A549 (cell line): ENCODE results near the gene THOC2. TPM values are rescaled to one million over a fixed set of nuclear protein-coding genes. Genes with fewer than 3 reads are reported as not detected.

Source experiments
- ATAC-seq, 2 experiments: fragments of 200-7000 bp in 1 of 2; fragments of >200 bp in 1 of 2; cut with Nextera tagmentation in 1 of 2; cut with Tn5 transposase in 1 of 2; 3 replicates each; pipeline versions ENCODE4 v1.8.0 to v1.9.1; 2018 to 2020; ENCODE audit warnings: mild to moderate bottlenecking in 1 of 2, moderate library complexity in 1 of 2
- CTCF ChIA-PET: fragments of 300-600 bp; sonication (Branson Sonifier 250); formaldehyde crosslinking; extraction: SDS; loops from one replicate; lab custom pipeline; 2021; ENCODE audit warnings: antibody characterized with exemption, inconsistent platforms; lab: Yijun Ruan, JAX
- POLR2A ChIA-PET: fragments of 350-600 bp; formaldehyde crosslinking; extraction: SDS; loops from one replicate; lab custom pipeline; 2021; ENCODE audit warnings: antibody characterized with exemption, inconsistent platforms; lab: Yijun Ruan, JAX
- DNase-seq, 2 experiments: peaks; one replicate each; pipeline versions ENCODE4 v3.0.0 to v3.0.0-alpha.2; 2011 to 2016; ENCODE audit warnings: low read depth in 1 of 2, low spot score in 1 of 2
- FAIRE-seq: peaks from 2 replicates; lab custom pipeline; 2011; peaks lifted over from hg19 to GRCh38; lab: Jason Lieb, UNC
- H3K27ac ChIP-seq, 2 experiments: fragments of >200 bp; sonication (Bioruptor Twin); formaldehyde crosslinking; 3 replicates each; pipeline ENCODE4 v1.5.1; 2016 to 2017
- H3K4me1 ChIP-seq: fragments of >200 bp; sonication (Bioruptor Twin); formaldehyde crosslinking; 3 replicates; pipeline ENCODE4 v1.6.1; 2016
- H3K4me2 ChIP-seq: fragments of >200 bp; sonication (Bioruptor Twin); formaldehyde crosslinking; 3 replicates; pipeline ENCODE4 v1.6.1; 2016
- H3K4me3 ChIP-seq: fragments of >200 bp; sonication (Bioruptor Twin); formaldehyde crosslinking; 3 replicates; pipeline ENCODE4 v1.5.1; 2016
- H3K9me3 ChIP-seq: fragments of >200 bp; sonication (Bioruptor Twin); formaldehyde crosslinking; 3 replicates; pipeline ENCODE4 v1.6.1; 2016
- CBX2 ChIP-seq: fragments of 200-600 bp; sonication (generic); IDR thresholded peaks from 2 replicates; pipeline ENCODE4 v1.6.1; 2016; ENCODE audit warnings: low read depth, mild to moderate bottlenecking, borderline replicate concordance
- CHD4 ChIP-seq: fragments of 200-600 bp; sonication (generic); IDR thresholded peaks from 2 replicates; pipeline ENCODE4 v1.6.1; 2016; ENCODE audit warnings: antibody characterized with exemption, mild to moderate bottlenecking, borderline replicate concordance
- EHF ChIP-seq: fragments of 250-450 bp; sonication (Bioruptor Pico); IDR thresholded peaks from 2 replicates; pipeline ENCODE4 v1.5.0; 2020; ENCODE audit warnings: mild to moderate bottlenecking
- EHMT2 ChIP-seq: fragments of 200-600 bp; sonication (generic); IDR thresholded peaks from 2 replicates; pipeline ENCODE4 v1.6.1; 2016; ENCODE audit warnings: antibody characterized with exemption, low read depth, mild to moderate bottlenecking, moderate library complexity
- EP300 ChIP-seq, 2 experiments: fragments of >200 bp; sonication (Bioruptor Twin); formaldehyde crosslinking; IDR thresholded peaks; 2 replicates in 1 of 2; 3 replicates in 1 of 2; pipeline ENCODE4 v1.6.1; 2016 to 2017
- FOSB ChIP-seq: fragments of 250-450 bp; sonication (Bioruptor Pico); IDR thresholded peaks from 2 replicates; pipeline ENCODE4 v1.5.0; 2020; ENCODE audit warnings: mild to moderate bottlenecking, moderate library complexity
- FOXS1 ChIP-seq: fragments of 250-450 bp; sonication (Bioruptor Pico); IDR thresholded peaks from 2 replicates; pipeline ENCODE4 v1.5.0; 2020; ENCODE audit warnings: mild to moderate bottlenecking, moderate library complexity
- HOXB5 ChIP-seq: fragments of 250-450 bp; sonication (Bioruptor Pico); IDR thresholded peaks from 2 replicates; pipeline ENCODE4 v1.5.0; 2020; ENCODE audit warnings: mild to moderate bottlenecking, moderate library complexity
- KDM1A ChIP-seq: fragments of 200-600 bp; sonication (generic); IDR thresholded peaks from 2 replicates; pipeline ENCODE4 v1.6.1; 2016; ENCODE audit warnings: low read depth, mild to moderate bottlenecking
- MAZ ChIP-seq: fragments of 150-350 bp; IDR thresholded peaks from 2 replicates; pipeline ENCODE4 v1.6.1; 2014; ENCODE audit warnings: antibody characterized with exemption, low read depth, low read length, borderline replicate concordance
- MYC ChIP-seq: IDR thresholded peaks from 2 replicates; pipeline ENCODE4 v1.6.1; 2012; ENCODE audit warnings: mild to moderate bottlenecking, inconsistent platforms, low read length, improper control_type of control experiment, borderline replicate concordance
- NPAS2 ChIP-seq: fragments of 250-450 bp; sonication (Bioruptor Pico); IDR thresholded peaks from 2 replicates; pipeline ENCODE4 v1.8.0; 2022; ENCODE audit warnings: mild to moderate bottlenecking, moderate library complexity, borderline replicate concordance
- NR3C1 ChIP-seq: fragments of >200 bp; sonication (Bioruptor Twin); formaldehyde crosslinking; IDR thresholded peaks from 3 replicates; pipeline ENCODE4 v1.6.1; 2017
- RAD21 ChIP-seq, 2 experiments: fragments of >200 bp in 1 of 2; sonication (Bioruptor Twin) in 1 of 2; formaldehyde crosslinking in 1 of 2; IDR thresholded peaks in 1 of 2; conservative IDR thresholded peaks in 1 of 2; 2 replicates in 1 of 2; 3 replicates in 1 of 2; pipeline ENCODE4 v1.6.1; 2012 to 2018; ENCODE audit warnings: inconsistent platforms in 1 of 2
- RCOR1 ChIP-seq: fragments of 150-350 bp; IDR thresholded peaks from 2 replicates; pipeline ENCODE4 v1.6.1; 2014; ENCODE audit warnings: antibody characterized with exemption, low read length, low read depth
- RFX5 ChIP-seq: fragments of 450-650 bp; IDR thresholded peaks from 2 replicates; pipeline ENCODE4 v1.7.1; 2014; ENCODE audit warnings: antibody characterized with exemption, mild to moderate bottlenecking, moderate library complexity
- RNF2 ChIP-seq: fragments of 200-600 bp; sonication (generic); IDR thresholded peaks from 2 replicates; pipeline ENCODE4 v1.6.1; 2016; ENCODE audit warnings: low read depth, mild to moderate bottlenecking, antibody characterized with exemption, moderate library complexity, borderline replicate concordance
- SMC3 ChIP-seq: fragments of >200 bp; sonication (Bioruptor Twin); formaldehyde crosslinking; IDR thresholded peaks from 3 replicates; pipeline ENCODE4 v1.6.1; 2018; ENCODE audit warnings: inconsistent platforms
- SREBF2 ChIP-seq: fragments of 450-650 bp; IDR thresholded peaks from 2 replicates; pipeline ENCODE4 v1.6.1; 2014; ENCODE audit warnings: mild to moderate bottlenecking, moderate library complexity
- TFCP2L1 ChIP-seq: fragments of 250-450 bp; sonication (Bioruptor Pico); IDR thresholded peaks from 2 replicates; pipeline ENCODE4 v1.5.0; 2021; ENCODE audit warnings: mild to moderate bottlenecking
- WGBS: methylation state at CpG from one replicate; pipeline ENCODE4 v1.1.6; 2017; ENCODE audit errors: missing lambda C conversion rate; 5-methylcytosine and 5-hydroxymethylcytosine counted together
- polyA plus RNA-seq, 4 experiments: library from polyadenylated mRNA; depleted of rRNA in 3 of 4; stranded (reverse); fragments of >200 nt; fragmentation: RNase III in 1 of 4; extraction: RNeasy Plus Mini Kit Qiagen cat#74134 plus additional on column Dnase treatment in 1 of 4; gene quantifications; 2 replicates in 3 of 4; 3 replicates in 1 of 4; pipeline ENCODE4 v1.2.3, GENCODE V29; 2011 to 2017
- TF ChIP-seq, protein P1 (sequence below): fragments of >200 bp; sonication (Bioruptor Twin); formaldehyde crosslinking; IDR thresholded peaks from 3 replicates; pipeline ENCODE4 v1.5.1; 2016
- TF ChIP-seq, protein P2 (sequence below): IDR thresholded peaks from 2 replicates; pipeline ENCODE4 v1.6.1; 2012
- TF ChIP-seq, protein P3 (sequence below): fragments of 450-650 bp; IDR thresholded peaks from 2 replicates; pipeline ENCODE4 v1.6.1; 2014; ENCODE audit warnings: antibody characterized with exemption
- TF ChIP-seq, protein P4 (sequence below): fragments of >200 bp; sonication (Bioruptor Twin); formaldehyde crosslinking; IDR thresholded peaks from 3 replicates; pipeline ENCODE4 v1.6.1; 2016
- TF ChIP-seq, protein P5 (sequence below): fragments of 250-450 bp; sonication (Bioruptor Pico); IDR thresholded peaks from 2 replicates; pipeline ENCODE4 v1.5.0; 2021; ENCODE audit warnings: mild to moderate bottlenecking, moderate library complexity, borderline replicate concordance
- TF ChIP-seq, protein P6 (sequence below): fragments of 250-450 bp; sonication (Bioruptor Pico); IDR thresholded peaks from 2 replicates; pipeline ENCODE4 v1.5.0; 2020; ENCODE audit warnings: low read depth, mild to moderate bottlenecking, moderate library complexity

THOC2 gene
- polyA plus RNA-seq, 2 of the 4 experiments (the other 2 are of a cell fraction): 62.0 to 155 TPM

DNA sequence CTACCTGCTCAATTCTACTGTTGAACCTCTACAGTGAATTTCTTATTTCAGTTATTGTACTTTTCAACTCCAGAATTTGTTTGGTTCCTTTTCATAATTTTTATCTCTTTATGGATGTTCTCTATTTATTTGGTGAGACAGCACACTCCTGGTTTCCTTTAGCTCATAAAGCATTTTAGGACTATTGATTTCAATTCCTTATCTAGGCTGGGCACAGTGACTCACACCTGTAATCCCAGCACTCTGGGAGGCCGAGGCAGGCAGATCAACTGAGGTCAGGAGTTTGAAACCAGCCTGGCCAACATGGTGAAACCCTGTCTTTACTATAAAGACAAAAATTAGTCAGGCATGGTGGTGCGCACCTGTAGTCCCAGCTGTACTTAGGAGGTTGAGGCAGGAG is 57.7 kb downstream of the THOC2 start:
- Histone ChIP-seq H3K9me3 (no peaks in the 10 kb centered on the region), H3K4me3 (no peak overlapping the region), H3K4me2 (no peak overlapping the region), H3K27ac (no peak overlapping the region), H3K4me1 (no peaks in the 10 kb centered on the region)
- DNase-seq (no peak), ATAC-seq (no peak), FAIRE-seq (no peak)
- POLR2A ChIA-PET: no interaction called here
- 75% methylated on average over 2 of the region's 2 CpGs for WGBS
- CTCF ChIA-PET: no interaction called here
- TF ChIP-seq NR3C1 (no peak), FOXS1 (CRISPR knock-in tag) (no peak), RCOR1 (no peak), CHD4 (no peak), RFX5 (no peak), HOXB5 (CRISPR knock-in tag) (no peak), TFCP2L1 (CRISPR knock-in tag) (no peak), RNF2 (no peak), EHMT2 (no peak), MYC (no peak), KDM1A (no peak), MAZ (no peak), RAD21 (conservative IDR thresholded peaks at IDR 0.05 in 1 of 2, IDR thresholded peaks at IDR 0.05 in 1 of 2) (no peak), SMC3 (no peak), EHF (CRISPR knock-in tag) (no peak)
- TF ChIP-seq, protein P1, sequence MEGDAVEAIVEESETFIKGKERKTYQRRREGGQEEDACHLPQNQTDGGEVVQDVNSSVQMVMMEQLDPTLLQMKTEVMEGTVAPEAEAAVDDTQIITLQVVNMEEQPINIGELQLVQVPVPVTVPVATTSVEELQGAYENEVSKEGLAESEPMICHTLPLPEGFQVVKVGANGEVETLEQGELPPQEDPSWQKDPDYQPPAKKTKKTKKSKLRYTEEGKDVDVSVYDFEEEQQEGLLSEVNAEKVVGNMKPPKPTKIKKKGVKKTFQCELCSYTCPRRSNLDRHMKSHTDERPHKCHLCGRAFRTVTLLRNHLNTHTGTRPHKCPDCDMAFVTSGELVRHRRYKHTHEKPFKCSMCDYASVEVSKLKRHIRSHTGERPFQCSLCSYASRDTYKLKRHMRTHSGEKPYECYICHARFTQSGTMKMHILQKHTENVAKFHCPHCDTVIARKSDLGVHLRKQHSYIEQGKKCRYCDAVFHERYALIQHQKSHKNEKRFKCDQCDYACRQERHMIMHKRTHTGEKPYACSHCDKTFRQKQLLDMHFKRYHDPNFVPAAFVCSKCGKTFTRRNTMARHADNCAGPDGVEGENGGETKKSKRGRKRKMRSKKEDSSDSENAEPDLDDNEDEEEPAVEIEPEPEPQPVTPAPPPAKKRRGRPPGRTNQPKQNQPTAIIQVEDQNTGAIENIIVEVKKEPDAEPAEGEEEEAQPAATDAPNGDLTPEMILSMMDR: no peak
- TF ChIP-seq, protein P2, sequence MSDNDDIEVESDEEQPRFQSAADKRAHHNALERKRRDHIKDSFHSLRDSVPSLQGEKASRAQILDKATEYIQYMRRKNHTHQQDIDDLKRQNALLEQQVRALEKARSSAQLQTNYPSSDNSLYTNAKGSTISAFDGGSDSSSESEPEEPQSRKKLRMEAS: no peak
- TF ChIP-seq, protein P3, sequence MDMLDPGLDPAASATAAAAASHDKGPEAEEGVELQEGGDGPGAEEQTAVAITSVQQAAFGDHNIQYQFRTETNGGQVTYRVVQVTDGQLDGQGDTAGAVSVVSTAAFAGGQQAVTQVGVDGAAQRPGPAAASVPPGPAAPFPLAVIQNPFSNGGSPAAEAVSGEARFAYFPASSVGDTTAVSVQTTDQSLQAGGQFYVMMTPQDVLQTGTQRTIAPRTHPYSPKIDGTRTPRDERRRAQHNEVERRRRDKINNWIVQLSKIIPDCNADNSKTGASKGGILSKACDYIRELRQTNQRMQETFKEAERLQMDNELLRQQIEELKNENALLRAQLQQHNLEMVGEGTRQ: no peak
- TF ChIP-seq, protein P4, sequence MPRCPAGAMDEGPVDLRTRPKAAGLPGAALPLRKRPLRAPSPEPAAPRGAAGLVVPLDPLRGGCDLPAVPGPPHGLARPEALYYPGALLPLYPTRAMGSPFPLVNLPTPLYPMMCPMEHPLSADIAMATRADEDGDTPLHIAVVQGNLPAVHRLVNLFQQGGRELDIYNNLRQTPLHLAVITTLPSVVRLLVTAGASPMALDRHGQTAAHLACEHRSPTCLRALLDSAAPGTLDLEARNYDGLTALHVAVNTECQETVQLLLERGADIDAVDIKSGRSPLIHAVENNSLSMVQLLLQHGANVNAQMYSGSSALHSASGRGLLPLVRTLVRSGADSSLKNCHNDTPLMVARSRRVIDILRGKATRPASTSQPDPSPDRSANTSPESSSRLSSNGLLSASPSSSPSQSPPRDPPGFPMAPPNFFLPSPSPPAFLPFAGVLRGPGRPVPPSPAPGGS: no peak
- TF ChIP-seq, protein P5, sequence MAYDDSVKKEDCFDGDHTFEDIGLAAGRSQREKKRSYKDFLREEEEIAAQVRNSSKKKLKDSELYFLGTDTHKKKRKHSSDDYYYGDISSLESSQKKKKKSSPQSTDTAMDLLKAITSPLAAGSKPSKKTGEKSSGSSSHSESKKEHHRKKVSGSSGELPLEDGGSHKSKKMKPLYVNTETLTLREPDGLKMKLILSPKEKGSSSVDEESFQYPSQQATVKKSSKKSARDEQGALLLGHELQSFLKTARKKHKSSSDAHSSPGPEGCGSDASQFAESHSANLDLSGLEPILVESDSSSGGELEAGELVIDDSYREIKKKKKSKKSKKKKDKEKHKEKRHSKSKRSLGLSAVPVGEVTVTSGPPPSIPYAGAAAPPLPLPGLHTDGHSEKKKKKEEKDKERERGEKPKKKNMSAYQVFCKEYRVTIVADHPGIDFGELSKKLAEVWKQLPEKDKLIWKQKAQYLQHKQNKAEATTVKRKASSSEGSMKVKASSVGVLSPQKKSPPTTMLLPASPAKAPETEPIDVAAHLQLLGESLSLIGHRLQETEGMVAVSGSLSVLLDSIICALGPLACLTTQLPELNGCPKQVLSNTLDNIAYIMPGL (CRISPR knock-in tag): no peak

DNA sequence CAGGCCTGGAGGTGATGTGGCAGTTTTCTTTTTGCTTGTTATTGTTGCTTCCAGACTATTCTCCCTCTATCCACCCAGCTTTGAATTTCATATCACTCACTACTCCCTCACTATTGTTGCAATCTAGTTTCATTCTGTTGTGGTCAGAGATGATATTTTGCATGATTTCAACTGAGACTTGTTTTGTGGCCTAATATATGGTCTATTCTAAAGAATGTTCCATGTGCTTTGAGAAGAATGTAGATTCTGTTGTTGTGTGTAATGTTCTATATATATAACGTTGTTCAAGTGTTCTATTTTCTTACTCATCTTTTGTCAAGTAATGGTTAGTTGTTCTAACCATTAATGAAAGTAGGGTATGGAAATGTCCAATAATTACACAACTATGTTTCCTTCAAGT is 59.0 kb downstream of the THOC2 start:
- FAIRE-seq (peak; percentile 78), ATAC-seq (no peak), DNase-seq (no peak)
- 68% methylated on average over 1 of the region's 1 CpG for WGBS
- H3K4me3 ChIP-seq: no peak overlapping the region
- H3K9me3 ChIP-seq: no peaks in the 10 kb centered on the region
- no peaks in the 10 kb centered on the region for H3K4me1 ChIP-seq
- TF ChIP-seq, protein P4: no peak
- TF ChIP-seq, protein P6, sequence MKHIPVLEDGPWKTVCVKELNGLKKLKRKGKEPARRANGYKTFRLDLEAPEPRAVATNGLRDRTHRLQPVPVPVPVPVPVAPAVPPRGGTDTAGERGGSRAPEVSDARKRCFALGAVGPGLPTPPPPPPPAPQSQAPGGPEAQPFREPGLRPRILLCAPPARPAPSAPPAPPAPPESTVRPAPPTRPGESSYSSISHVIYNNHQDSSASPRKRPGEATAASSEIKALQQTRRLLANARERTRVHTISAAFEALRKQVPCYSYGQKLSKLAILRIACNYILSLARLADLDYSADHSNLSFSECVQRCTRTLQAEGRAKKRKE: no peak
- TF ChIP-seq EHF (CRISPR knock-in tag) (no peak), SREBF2 (no peak), CHD4 (no peak), EP300 (IDR thresholded peaks at IDR 0.05) (no peak), CBX2 (no peak), FOSB (CRISPR knock-in tag) (no peak), NPAS2 (no peak)
- TF ChIP-seq, protein P1: no peak
- H3K27ac ChIP-seq: no peak overlapping the region
- ChIA-PET CTCF (no interaction called here), POLR2A (no interaction called here)
- H3K4me2 ChIP-seq: no peak overlapping the region
